OCI-LY1 (cell line): ENCODE measurements around the gene MPHOSPH6.

Source experiments
- EZH2 ChIP-seq: fragments of 200-600 bp; sonication (generic), shearing (Covaris generic); IDR thresholded peaks from 2 replicates; pipeline ENCODE4 v1.8.0; 2017; ENCODE audit warnings: borderline replicate concordance, mixed run types, mild to moderate bottlenecking, antibody characterized with exemption, low read length, moderate library complexity, mixed read lengths
- TF ChIP-seq, protein P1 (sequence below): fragments of 200-600 bp; sonication (generic), shearing (Covaris generic); IDR thresholded peaks from 2 replicates; pipeline ENCODE4 v1.5.1; 2017; ENCODE audit warnings: mild to moderate bottlenecking, antibody characterized with exemption, low read length, moderate library complexity, mixed read lengths

DNA sequence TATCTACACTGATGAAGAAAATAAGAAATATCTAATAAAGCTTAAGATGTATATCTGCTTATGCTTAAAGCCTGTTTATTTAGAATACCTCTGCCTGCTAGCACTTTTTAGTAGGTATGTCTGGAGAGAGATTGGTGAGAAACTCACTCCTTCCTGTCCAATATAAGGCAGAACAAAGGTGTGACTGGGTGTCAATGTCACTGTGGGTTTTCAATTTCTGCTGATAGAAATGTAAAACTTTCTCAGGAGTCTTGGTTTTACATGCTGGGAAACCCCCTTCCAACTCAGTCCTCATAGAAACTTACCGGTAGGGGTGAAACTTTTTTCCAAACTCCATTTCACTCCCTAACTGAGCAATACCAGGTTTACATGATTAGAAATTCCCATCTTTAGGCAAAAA lies 17.8 kb upstream of the MPHOSPH6 start:
- TF ChIP-seq, protein P1, sequence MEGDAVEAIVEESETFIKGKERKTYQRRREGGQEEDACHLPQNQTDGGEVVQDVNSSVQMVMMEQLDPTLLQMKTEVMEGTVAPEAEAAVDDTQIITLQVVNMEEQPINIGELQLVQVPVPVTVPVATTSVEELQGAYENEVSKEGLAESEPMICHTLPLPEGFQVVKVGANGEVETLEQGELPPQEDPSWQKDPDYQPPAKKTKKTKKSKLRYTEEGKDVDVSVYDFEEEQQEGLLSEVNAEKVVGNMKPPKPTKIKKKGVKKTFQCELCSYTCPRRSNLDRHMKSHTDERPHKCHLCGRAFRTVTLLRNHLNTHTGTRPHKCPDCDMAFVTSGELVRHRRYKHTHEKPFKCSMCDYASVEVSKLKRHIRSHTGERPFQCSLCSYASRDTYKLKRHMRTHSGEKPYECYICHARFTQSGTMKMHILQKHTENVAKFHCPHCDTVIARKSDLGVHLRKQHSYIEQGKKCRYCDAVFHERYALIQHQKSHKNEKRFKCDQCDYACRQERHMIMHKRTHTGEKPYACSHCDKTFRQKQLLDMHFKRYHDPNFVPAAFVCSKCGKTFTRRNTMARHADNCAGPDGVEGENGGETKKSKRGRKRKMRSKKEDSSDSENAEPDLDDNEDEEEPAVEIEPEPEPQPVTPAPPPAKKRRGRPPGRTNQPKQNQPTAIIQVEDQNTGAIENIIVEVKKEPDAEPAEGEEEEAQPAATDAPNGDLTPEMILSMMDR = no peak
- no peak for TF ChIP-seq EZH2
